Activated CD4-positive, CD25-positive, alpha-beta regulatory T cell treated with anti-CD3 and anti-CD28 coated beads, Interleukin-2, amount 50 U/mL, for 16 hours (primary cell): ENCODE results near the gene FAM13A.
"Not testable (repeated sequence)": the region's sequence is repeated elsewhere in the genome, so short reads cannot be mapped to it uniquely, and the experiment has no call there.

Experiments
- DNase-seq: peaks from one replicate; pipeline ENCODE4 v3.0.0-alpha.2; 2020; ENCODE audit warnings: low read depth, low spot score

FAM13A gene

GRCh38 chr4:88907478-88907877 lies 149.5 kb downstream of the FAM13A start:
- DNase-seq, result no peak

- not testable (repeated sequence) for DNase-seq
Observed at GRCh38 chr4:88904240-88904639, 152.7 kb downstream of the FAM13A start.

GRCh38 chr4:88900432-88900831 lies 156.6 kb downstream of the FAM13A start:
- no peak for DNase-seq

GRCh38 chr4:88897752-88898151 lies 159.2 kb downstream of the FAM13A start:
- no peak for DNase-seq

GRCh38 chr4:88897180-88897579 lies 159.8 kb downstream of the FAM13A start:
- no peak for DNase-seq

GRCh38 chr4:88893961-88894360 lies 163.0 kb downstream of the FAM13A start:
- DNase-seq, result no peak

GRCh38 chr4:88892646-88893045 lies 164.3 kb downstream of the FAM13A start:
- DNase-seq, result no peak

GRCh38 chr4:88891636-88892035 lies 165.3 kb downstream of the FAM13A start:
- DNase-seq, result no peak

GRCh38 chr4:88887409-88887808 lies 169.6 kb downstream of the FAM13A start:
- DNase-seq, result not testable (repeated sequence)

GRCh38 chr4:88881227-88881569 lies 175.8 kb downstream of the FAM13A start:
- no peak for DNase-seq

- no peak for DNase-seq
Observed at GRCh38 chr4:88880501-88881226, 176.3 kb downstream of the FAM13A start.

- no peak for DNase-seq
Observed at GRCh38 chr4:88879991-88880390, 177.0 kb downstream of the FAM13A start.

- no peak for DNase-seq
Observed at GRCh38 chr4:88878642-88879041, 178.3 kb downstream of the FAM13A start.

- DNase-seq, result no peak
Observed at GRCh38 chr4:88870428-88870827, 186.6 kb downstream of the FAM13A start.

- DNase-seq, result no peak
Observed at GRCh38 chr4:88868510-88868909, 188.5 kb downstream of the FAM13A start.

- no peak for DNase-seq
Observed at GRCh38 chr4:88866862-88867550, 190.0 kb downstream of the FAM13A start.

- DNase-seq, result no peak
Observed at GRCh38 chr4:88865466-88865865, 191.5 kb downstream of the FAM13A start.

- no peak for DNase-seq
Observed at GRCh38 chr4:88865046-88865445, 191.9 kb downstream of the FAM13A start.

GRCh38 chr4:88860586-88860985 lies 196.4 kb downstream of the FAM13A start:
- no peak for DNase-seq

- DNase-seq, result no peak
Observed at GRCh38 chr4:88859191-88859812, 197.7 kb downstream of the FAM13A start.

GRCh38 chr4:88858752-88859151 lies 198.2 kb downstream of the FAM13A start:
- no peak for DNase-seq

- no peak for DNase-seq
Observed at GRCh38 chr4:88857588-88857987, 199.4 kb downstream of the FAM13A start.

GRCh38 chr4:88854481-88854880 lies 202.5 kb downstream of the FAM13A start:
- no peak for DNase-seq
